Fibroblast of skin of right biceps (primary cell): ENCODE data around the gene SH2D6.
"Not testable (repeated sequence)": the region's sequence is repeated elsewhere in the genome, so short reads cannot be mapped to it uniquely, and the experiment has no call there.

ENCODE experiments used
- DNase-seq: peaks from one replicate; pipeline ENCODE4 v3.0.0-alpha.2; 2013

The SH2D6 gene

GRCh38 chr2:85475799-85476490 lies 57.4 kb downstream of the SH2D6 start:
- DNase-seq: no peak

- no peak for DNase-seq
These were observed 58.1 kb downstream of the SH2D6 start for GRCh38 chr2:85476624-85477023.

DNA sequence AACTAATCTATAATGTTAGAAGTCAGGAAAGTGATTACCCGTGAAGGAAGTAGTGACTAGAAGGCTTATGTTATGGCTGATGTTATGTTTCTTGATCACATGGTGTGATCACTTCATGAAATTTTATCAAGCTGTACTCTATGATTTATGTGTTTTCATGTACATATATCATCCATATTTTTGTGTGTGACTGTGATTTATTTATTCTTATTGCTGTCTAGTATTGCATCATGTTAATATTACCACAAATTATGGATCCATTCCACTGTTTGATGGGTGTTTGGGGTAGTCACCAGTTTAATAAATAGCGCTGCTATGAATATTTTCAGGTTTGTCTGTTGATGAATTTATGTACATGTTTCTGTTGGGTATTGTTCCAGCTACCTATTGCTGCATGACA lies 59.4 kb downstream of the SH2D6 start:
- no peak for DNase-seq

- no peak for DNase-seq
These were observed 63.6 kb downstream of the SH2D6 start for GRCh38 chr2:85481818-85482777.

DNA sequence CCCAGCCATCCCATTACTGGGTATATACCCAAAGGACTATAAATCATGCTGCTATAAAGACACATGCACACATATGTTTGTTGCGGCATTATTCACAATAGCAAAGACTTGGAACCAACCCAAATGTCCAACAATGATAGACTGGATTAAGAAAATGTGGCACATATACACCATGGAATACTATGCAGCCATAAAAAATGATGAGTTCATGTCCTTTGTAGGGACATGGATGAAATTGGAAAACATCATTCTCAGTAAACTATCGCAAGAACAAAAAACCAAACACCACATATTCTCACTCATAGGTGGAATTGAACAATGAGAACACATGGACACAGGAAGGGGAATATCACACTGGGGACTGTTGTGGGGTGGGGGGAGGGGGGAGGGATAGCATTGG lies 66.1 kb downstream of the SH2D6 start:
- not testable (repeated sequence) for DNase-seq

DNA sequence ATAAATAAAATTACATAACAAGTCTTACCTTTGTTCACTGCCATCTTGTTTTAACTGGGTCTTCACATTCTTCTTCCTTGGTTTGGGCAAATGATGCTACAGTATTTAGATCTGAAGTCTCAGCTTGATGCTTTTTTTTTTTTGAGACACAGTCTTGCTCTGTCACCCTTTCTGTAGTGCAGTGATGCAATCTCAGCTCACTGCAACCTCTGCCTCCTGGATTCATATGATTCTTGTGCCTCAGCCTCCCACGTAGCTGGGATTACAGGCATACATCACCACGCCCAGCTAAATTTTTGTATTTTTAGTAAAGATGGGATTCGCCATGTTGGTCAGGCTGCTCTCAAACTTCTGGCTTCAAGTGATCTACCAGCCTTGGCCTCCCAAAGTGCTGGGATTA lies 67.3 kb downstream of the SH2D6 start:
- DNase-seq: no peak
